HS-27A (cell line): ENCODE data around the gene CDKN2B.
"Not testable (repeated sequence)": the region's sequence is repeated elsewhere in the genome, so short reads cannot be mapped to it uniquely, and the experiment has no call there.

Experiments used
- DNase-seq: peaks from one replicate; pipeline ENCODE4 v3.0.0-alpha.2; 2012; ENCODE audit warnings: low read depth, missing footprints

Gene CDKN2B

GRCh38 chr9:21969011-21969940 is 39.8 kb downstream of the CDKN2B start:
- DNase-seq = no peak

GRCh38 chr9:21968331-21969010 is 40.6 kb downstream of the CDKN2B start:
- no peak for DNase-seq

- no peak for DNase-seq
Observed at GRCh38 chr9:21967702-21968101, 41.4 kb downstream of the CDKN2B start.

GRCh38 chr9:21967169-21967568 is 41.9 kb downstream of the CDKN2B start:
- no peak for DNase-seq

GRCh38 chr9:21966140-21966851 is 42.8 kb downstream of the CDKN2B start:
- DNase-seq = no peak

GRCh38 chr9:21965401-21965951 is 43.6 kb downstream of the CDKN2B start:
- no peak for DNase-seq

- no peak for DNase-seq
Observed at GRCh38 chr9:21964925-21965385, 44.1 kb downstream of the CDKN2B start.

- DNase-seq = no peak
Observed at GRCh38 chr9:21961569-21961968, 47.5 kb downstream of the CDKN2B start.

- not testable (repeated sequence) for DNase-seq
Observed at GRCh38 chr9:21959268-21959667, 49.8 kb downstream of the CDKN2B start.

- no peak for DNase-seq
Observed at GRCh38 chr9:21958833-21959232, 50.3 kb downstream of the CDKN2B start.
